GM23248 (cell line): Measurements from ENCODE around the gene ITFG1. TPM values are rescaled to one million over a fixed set of nuclear protein-coding genes. Genes with fewer than 3 reads are reported as not detected.

Source experiments
- DNase-seq: peaks from one replicate; pipeline ENCODE4 v3.0.0-alpha.2; 2015
- H2AFZ ChIP-seq: fragments of 200-600 bp; sonication (generic); 2 replicates; pipeline ENCODE4 v1.6.1; 2016; ENCODE audit warnings: antibody characterized with exemption
- H3F3A ChIP-seq: fragments of 200-600 bp; sonication (generic); 2 replicates; pipeline ENCODE4 v1.6.1; 2016; ENCODE audit warnings: mild to moderate bottlenecking, antibody characterized with exemption, mixed run types; ENCODE audit not compliant: insufficient read depth
- H3K27ac ChIP-seq: fragments of 200-600 bp; sonication (generic); 2 replicates; pipeline ENCODE4 v1.5.1; 2016; ENCODE audit warnings: mild to moderate bottlenecking
- H3K27me3 ChIP-seq: fragments of 200-600 bp; sonication (generic); replicated peaks from 2 replicates; pipeline ENCODE4 v1.6.1; 2016; ENCODE audit warnings: mild to moderate bottlenecking; ENCODE audit not compliant: insufficient read depth
- H3K36me3 ChIP-seq: fragments of 200-600 bp; sonication (generic); 2 replicates; pipeline ENCODE4 v1.6.1; 2016; ENCODE audit warnings: low read depth, mild to moderate bottlenecking
- H3K4me1 ChIP-seq: fragments of 200-600 bp; sonication (generic); 2 replicates; pipeline ENCODE4 v1.6.1; 2016; ENCODE audit warnings: mild to moderate bottlenecking; ENCODE audit not compliant: insufficient read depth
- H3K4me2 ChIP-seq: fragments of 200-600 bp; sonication (generic); one replicate; pipeline ENCODE4 v1.6.1; 2016; ENCODE audit warnings: mild to moderate bottlenecking; ENCODE audit not compliant: unreplicated experiment
- H3K4me3 ChIP-seq: fragments of 200-600 bp; sonication (generic); 2 replicates; pipeline ENCODE4 v1.5.1; 2016; ENCODE audit warnings: mild to moderate bottlenecking
- H3K79me2 ChIP-seq: fragments of 200-600 bp; sonication (generic); 2 replicates; pipeline ENCODE4 v1.6.1; 2016; ENCODE audit warnings: mild to moderate bottlenecking; ENCODE audit not compliant: insufficient read depth
- H3K9ac ChIP-seq: fragments of 200-600 bp; sonication (generic); 2 replicates; pipeline ENCODE4 v1.6.1; 2016; ENCODE audit warnings: mild to moderate bottlenecking
- H3K9me2 ChIP-seq: fragments of 200-600 bp; sonication (generic); 2 replicates; pipeline ENCODE4 v1.6.1; 2016; ENCODE audit warnings: mixed run types, mild to moderate bottlenecking, moderate library complexity; ENCODE audit not compliant: insufficient read depth
- H3K9me3 ChIP-seq: fragments of 200-600 bp; sonication (generic); one replicate; pipeline ENCODE4 v1.6.1; 2017; ENCODE audit warnings: low read depth
- H4K20me1 ChIP-seq: fragments of 200-600 bp; sonication (generic); 2 replicates; pipeline ENCODE4 v1.6.0; 2016; ENCODE audit not compliant: insufficient read depth
- EZH2 ChIP-seq: fragments of 200-600 bp; sonication (generic); IDR thresholded peaks from 2 replicates; pipeline ENCODE4 v1.6.1; 2018; ENCODE audit warnings: antibody characterized with exemption, mild to moderate bottlenecking; ENCODE audit not compliant: insufficient read depth, poor library complexity, severe bottlenecking
- EZH2phosphoT487 ChIP-seq: fragments of 200-600 bp; sonication (generic); IDR thresholded peaks from 2 replicates; pipeline ENCODE4 v1.6.1; 2018; ENCODE audit warnings: antibody characterized with exemption, moderate library complexity, mild to moderate bottlenecking, low read depth; ENCODE audit not compliant: insufficient read depth
- WGBS, 2 experiments: methylation state at CpG; one replicate each; pipeline ENCODE4 v1.1.6; 2015 to 2017; ENCODE audit warnings: low lambda C conversion rate in 2 of 2, low coverage in 1 of 2; ENCODE audit errors: missing lambda C conversion rate in 2 of 2; 5-methylcytosine and 5-hydroxymethylcytosine counted together
- in situ Hi-C: fragments of 300-500 bp; cut with MboI; formaldehyde crosslinking; loops from 2 replicates; pipeline ENCODE4 v1.15.0; 2020
- polyA plus RNA-seq: library from polyadenylated mRNA; unstranded; fragments of >200 nt; fragmentation: Nextera tagmentation; extraction: Ambion mirVana; gene quantifications from 2 replicates; pipeline ENCODE4 v1.2.1, GENCODE V29; 2016
- total RNA-seq: library from RNA; depleted of rRNA; stranded (reverse); fragments of >200 nt; shearing (Covaris generic); gene quantifications from 2 replicates; pipeline ENCODE4 v1.2.3, GENCODE V29; 2014

Gene ITFG1
- total and polyA plus RNA-seq, 2 experiments from 2014 or later, result 78.2 to 111 TPM

DNA sequence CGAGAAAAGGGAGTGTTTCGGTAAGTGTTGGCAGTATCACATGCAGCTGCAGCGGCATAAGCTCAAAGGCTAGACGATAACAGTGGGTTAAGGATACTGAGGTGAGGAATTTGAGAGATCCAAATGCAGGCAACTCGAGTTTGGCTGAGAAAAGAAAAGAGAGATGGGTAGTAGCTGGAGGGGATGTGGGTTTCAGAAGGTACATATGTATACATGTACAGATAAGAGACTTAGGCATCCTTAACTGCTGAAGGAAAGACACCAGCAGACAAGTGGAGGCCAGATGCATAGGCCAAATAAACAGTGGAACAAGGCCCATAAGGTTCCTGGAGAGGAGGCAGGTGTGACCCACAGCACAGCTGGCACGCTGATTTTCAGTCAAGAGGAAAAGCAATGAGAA lies 230.6 kb downstream of the ITFG1 start:
- DNase-seq, result no peak
- TF ChIP-seq EZH2 (no peak), EZH2phosphoT487 (no peak)
- no peaks in the 10 kb centered on the region for H3K9me3 ChIP-seq
- no peaks in the 10 kb centered on the region for H4K20me1 ChIP-seq
- no peaks in the 10 kb centered on the region for H3K36me3 ChIP-seq
- no peak overlapping the region for H3K27ac ChIP-seq
- no peaks in the 10 kb centered on the region for H3K27me3 ChIP-seq
- H3K9ac ChIP-seq, result no peak overlapping the region
- H3K4me3 ChIP-seq, result no peak overlapping the region
- no peaks in the 10 kb centered on the region for H3K9me2 ChIP-seq
- no peaks in the 10 kb centered on the region for H3K4me1 ChIP-seq
- no peaks in the 10 kb centered on the region for H3F3A ChIP-seq
- H3K79me2 ChIP-seq, result no peaks in the 10 kb centered on the region
- H3K4me2 ChIP-seq, result no peak overlapping the region
- in situ Hi-C loops, result no loop called here
- WGBS, 2 experiments, result 89 to 93% methylated on average over 6 of the region's 6 CpGs
- no peak overlapping the region for H2AFZ ChIP-seq

GRCh38 chr16:47229053-47230050 lies 231.5 kb downstream of the ITFG1 start:
- Histone ChIP-seq H3K9me3 (no peaks in the 10 kb centered on the region), H3K4me3 (no peak overlapping the region), H4K20me1 (no peaks in the 10 kb centered on the region), H3F3A (no peaks in the 10 kb centered on the region), H3K9me2 (no peaks in the 10 kb centered on the region), H3K4me2 (no peak overlapping the region), H2AFZ (no peak overlapping the region), H3K27me3 (no peaks in the 10 kb centered on the region), H3K27ac (no peak overlapping the region), H3K36me3 (no peaks in the 10 kb centered on the region), H3K9ac (no peak overlapping the region), H3K4me1 (no peaks in the 10 kb centered on the region), H3K79me2 (no peaks in the 10 kb centered on the region)
- in situ Hi-C loops, result no loop called here
- no peak for TF ChIP-seq EZH2
- TF ChIP-seq EZH2phosphoT487, result no peak
- DNase-seq, result no peak
- 89 to 91% methylated on average over 7 of the region's 7 CpGs for WGBS, 2 experiments

GRCh38 chr16:47228241-47228640 lies 232.6 kb downstream of the ITFG1 start:
- Histone ChIP-seq H3K4me3 (no peak overlapping the region), H3K4me2 (no peak overlapping the region), H2AFZ (no peak overlapping the region), H3K9me3 (no peaks in the 10 kb centered on the region), H3K36me3 (no peaks in the 10 kb centered on the region), H3K27me3 (no peaks in the 10 kb centered on the region), H3K79me2 (no peaks in the 10 kb centered on the region), H4K20me1 (no peaks in the 10 kb centered on the region), H3K27ac (no peak overlapping the region), H3K9ac (no peak overlapping the region), H3F3A (no peaks in the 10 kb centered on the region), H3K4me1 (no peaks in the 10 kb centered on the region), H3K9me2 (no peaks in the 10 kb centered on the region)
- TF ChIP-seq EZH2phosphoT487, result no peak
- TF ChIP-seq EZH2, result no peak
- WGBS, 2 experiments, result 98 to 99% methylated on average over 7 of the region's 7 CpGs
- no peak for DNase-seq
- in situ Hi-C loops, result no loop called here

DNA sequence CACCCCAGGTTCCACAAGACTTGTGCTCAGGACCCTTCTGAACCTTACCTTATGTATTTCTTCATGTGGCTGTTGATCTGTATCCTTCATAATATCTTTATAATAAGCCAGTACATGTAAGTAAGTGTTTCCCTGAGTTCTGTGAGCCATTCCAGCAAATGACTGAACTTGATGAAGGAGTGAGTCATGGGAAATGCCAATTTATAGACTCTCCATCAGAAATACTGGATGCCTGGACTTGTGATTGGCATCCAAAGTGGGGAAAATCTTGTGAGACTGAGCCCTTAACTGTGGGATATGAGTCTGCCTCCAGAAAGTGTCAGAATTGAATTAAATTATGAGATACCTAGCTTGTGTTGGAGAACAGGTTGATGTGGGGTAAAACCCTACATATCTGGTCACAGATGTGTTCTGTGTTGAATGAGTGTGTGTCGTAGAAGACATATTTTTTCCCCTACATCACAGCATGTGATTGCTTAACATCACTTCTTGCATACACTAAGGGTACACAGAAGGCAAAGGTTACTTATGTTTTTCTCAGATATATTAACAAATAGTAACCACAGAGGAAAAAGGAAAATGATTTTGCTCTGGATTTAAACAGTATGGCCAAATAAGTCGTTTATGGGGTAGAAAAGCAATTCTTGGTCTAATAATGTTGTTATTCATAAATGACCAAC lies 247.0 kb downstream of the ITFG1 start:
- in situ Hi-C loops, result no loop called here

More for the DNA sequence above, 247.0 kb downstream of the ITFG1 start:
- no peaks in the 10 kb centered on the region for H3K4me1 ChIP-seq
- H3K4me2 ChIP-seq, result no peak overlapping the region
- no peak for TF ChIP-seq EZH2
- no peak for TF ChIP-seq EZH2phosphoT487
- H3K4me3 ChIP-seq, result no peak overlapping the region
- no peaks in the 10 kb centered on the region for H3K9me2 ChIP-seq
- H3K9ac ChIP-seq, result no peak overlapping the region
- no peaks in the 10 kb centered on the region for H3K79me2 ChIP-seq
- H2AFZ ChIP-seq, result no peak overlapping the region
- no peaks in the 10 kb centered on the region for H3F3A ChIP-seq
- 89 to 92% methylated on average over 2 of the region's 2 CpGs for WGBS, 2 experiments
- H3K27ac ChIP-seq, result no peak overlapping the region
- DNase-seq, result no peak
- H3K27me3 ChIP-seq, result no peaks in the 10 kb centered on the region
- H3K36me3 ChIP-seq, result peaks cover 8% of the 10 kb centered on the region
- no peaks in the 10 kb centered on the region for H4K20me1 ChIP-seq
- H3K9me3 ChIP-seq, result no peaks in the 10 kb centered on the region
